H9 (cell line): ENCODE data around the gene SH3TC1. TPM values are rescaled to one million over a fixed set of nuclear protein-coding genes. Genes with fewer than 3 reads are reported as not detected.

ENCODE experiments used
- DNase-seq: peaks from one replicate; pipeline ENCODE4 v3.0.0-alpha.2; 2017
- H2AFZ ChIP-seq: one replicate; pipeline ENCODE4 v1.6.1; 2013; ENCODE audit warnings: mild to moderate bottlenecking, low read length, control low read depth, moderate library complexity
- H2AK5ac ChIP-seq: 2 replicates; pipeline ENCODE4 v1.6.1; 2013; ENCODE audit warnings: low read length, control low read depth, mixed read lengths; ENCODE audit not compliant: insufficient read length
- H2BK120ac ChIP-seq: one replicate; pipeline ENCODE4 v1.6.1; 2013; ENCODE audit warnings: low read depth, mild to moderate bottlenecking, low read length, control low read depth, inconsistent platforms; ENCODE audit not compliant: poor library complexity, severe bottlenecking
- H2BK12ac ChIP-seq: 2 replicates; pipeline ENCODE4 v1.6.1; 2013; ENCODE audit warnings: low read length, control low read depth, mixed read lengths, low read depth; ENCODE audit not compliant: insufficient read length
- H2BK15ac ChIP-seq: 2 replicates; pipeline ENCODE4 v1.6.1; 2013; ENCODE audit warnings: low read depth, low read length, control low read depth
- H2BK20ac ChIP-seq: one replicate; pipeline ENCODE4 v1.6.1; 2013; ENCODE audit warnings: low read depth, mild to moderate bottlenecking, low read length, control low read depth, inconsistent platforms; ENCODE audit not compliant: poor library complexity, severe bottlenecking
- H2BK5ac ChIP-seq: 2 replicates; pipeline ENCODE4 v1.6.1; 2013; ENCODE audit warnings: low read length, control low read depth, mixed read lengths; ENCODE audit not compliant: insufficient read length
- H3K14ac ChIP-seq: 2 replicates; pipeline ENCODE4 v1.6.1; 2013; ENCODE audit warnings: low read length, control low read depth; ENCODE audit not compliant: insufficient read depth
- H3K18ac ChIP-seq: 2 replicates; pipeline ENCODE4 v1.6.1; 2013; ENCODE audit warnings: low read depth, mild to moderate bottlenecking, mixed read lengths, low read length, control low read depth; ENCODE audit not compliant: insufficient read length
- H3K23ac ChIP-seq: 2 replicates; pipeline ENCODE4 v1.6.1; 2013; ENCODE audit warnings: low read length, control low read depth, mixed read lengths, low read depth; ENCODE audit not compliant: insufficient read length
- H3K23me2 ChIP-seq: 2 replicates; pipeline ENCODE4 v1.6.1; 2013; ENCODE audit warnings: low read depth, mild to moderate bottlenecking, mixed read lengths, low read length, control low read depth; ENCODE audit not compliant: insufficient read length, poor library complexity, severe bottlenecking
- H3K27ac ChIP-seq: 2 replicates; pipeline ENCODE4 v1.5.1; 2013; ENCODE audit warnings: low read length, control low read depth, mixed read lengths, low read depth; ENCODE audit not compliant: insufficient read length
- H3K27me3 ChIP-seq: 2 replicates; pipeline ENCODE4 v1.6.1; 2013; ENCODE audit warnings: low read length, control low read depth, inconsistent platforms; ENCODE audit not compliant: insufficient read depth
- H3K4ac ChIP-seq: 2 replicates; pipeline ENCODE4 v1.6.1; 2013; ENCODE audit warnings: low read depth, mild to moderate bottlenecking, control low read depth, inconsistent platforms, low read length, moderate library complexity
- H3K4me1 ChIP-seq: 2 replicates; pipeline ENCODE4 v1.6.1; 2013; ENCODE audit warnings: low read length, control low read depth, inconsistent platforms; ENCODE audit not compliant: insufficient read depth
- H3K4me2 ChIP-seq: 2 replicates; pipeline ENCODE4 v1.6.1; 2013; ENCODE audit warnings: low read length, control low read depth, mixed read lengths; ENCODE audit not compliant: insufficient read length, insufficient read depth
- H3K56ac ChIP-seq: 2 replicates; pipeline ENCODE4 v1.6.1; 2013; ENCODE audit warnings: low read depth, mild to moderate bottlenecking, mixed read lengths, low read length, control low read depth; ENCODE audit not compliant: insufficient read length
- H3K79me1 ChIP-seq: 2 replicates; pipeline ENCODE4 v1.6.1; 2013; ENCODE audit warnings: low read depth, mild to moderate bottlenecking, moderate library complexity, low read length, control low read depth, inconsistent platforms; ENCODE audit not compliant: insufficient read depth, poor library complexity, severe bottlenecking
- H3K79me2 ChIP-seq: 2 replicates; pipeline ENCODE4 v1.6.1; 2013; ENCODE audit warnings: low read length, control low read depth, inconsistent platforms; ENCODE audit not compliant: insufficient read depth
- H3K9ac ChIP-seq: 2 replicates; pipeline ENCODE4 v1.6.1; 2013; ENCODE audit warnings: low read length, control low read depth, mixed read lengths; ENCODE audit not compliant: insufficient read length; ENCODE audit errors: extremely low read depth
- H3K9me3 ChIP-seq: one replicate; pipeline ENCODE4 v1.6.1; 2013; ENCODE audit warnings: low read depth, low read length, inconsistent platforms; ENCODE audit not compliant: control insufficient read depth
- H3T11ph ChIP-seq: one replicate; pipeline ENCODE4 v1.6.1; 2013; ENCODE audit warnings: mild to moderate bottlenecking, low read length, control low read depth, inconsistent platforms
- H4K20me1 ChIP-seq: one replicate; pipeline ENCODE4 v1.6.1; 2013; ENCODE audit not compliant: control insufficient read depth, insufficient read length, insufficient read depth
- H4K5ac ChIP-seq: 2 replicates; pipeline ENCODE4 v1.6.1; 2013; ENCODE audit warnings: low read depth, mild to moderate bottlenecking, mixed read lengths, low read length, control low read depth; ENCODE audit not compliant: insufficient read length
- H4K8ac ChIP-seq: replicated peaks from 2 replicates; pipeline ENCODE4 v1.6.1; 2013; ENCODE audit warnings: low read length, control low read depth, mixed read lengths, low read depth; ENCODE audit not compliant: insufficient read length
- H4K91ac ChIP-seq: 2 replicates; pipeline ENCODE4 v1.6.1; 2013; ENCODE audit warnings: low read depth, mild to moderate bottlenecking, moderate library complexity, mixed read lengths, low read length, control low read depth; ENCODE audit not compliant: insufficient read length
- H3K27ac Mint-ChIP-seq, 3 experiments: 2 replicates in 2 of 3; 3 replicates in 1 of 3; pipeline ENCODE4 v1.8.0; 2020 to 2021; ENCODE audit warnings: mixed read lengths in 3 of 3, mild to moderate bottlenecking in 1 of 3, moderate library complexity in 1 of 3
- H3K27me3 Mint-ChIP-seq: 2 replicates; pipeline ENCODE4 v1.8.0; 2021; ENCODE audit warnings: low read depth, mild to moderate bottlenecking, moderate library complexity, mixed read lengths
- H3K36me3 Mint-ChIP-seq, 3 experiments: 2 replicates in 2 of 3; 3 replicates in 1 of 3; pipeline ENCODE4 v1.8.0; 2020 to 2021; ENCODE audit warnings: low read depth in 3 of 3, mixed read lengths in 3 of 3; ENCODE audit not compliant: insufficient read depth in 1 of 3
- H3K4me1 Mint-ChIP-seq, 2 experiments: 2 replicates each; pipeline ENCODE4 v1.8.0; 2020; ENCODE audit warnings: mixed read lengths in 2 of 2
- H3K4me3 Mint-ChIP-seq, 2 experiments: 2 replicates in 1 of 2; 3 replicates in 1 of 2; pipeline ENCODE4 v1.8.0; 2020 to 2021; ENCODE audit warnings: mild to moderate bottlenecking in 2 of 2, mixed read lengths in 2 of 2, moderate library complexity in 1 of 2
- H3K9me3 Mint-ChIP-seq, 2 experiments: 2 replicates in 1 of 2; 3 replicates in 1 of 2; pipeline ENCODE4 v1.8.0; 2020; ENCODE audit warnings: mild to moderate bottlenecking in 2 of 2, mixed read lengths in 2 of 2, moderate library complexity in 1 of 2
- whole genome bisulfite sequencing: extraction: QIAGEN DNeasy Blood & Tissue Kit; methylation state at CpG from one replicate; pipeline ENCODE4 v1.1.7; 2013; ENCODE audit warnings: missing lambda C conversion rate, low lambda C conversion rate, mixed read lengths; ENCODE audit not compliant: insufficient read length; ENCODE audit errors: extremely low coverage; 5-methylcytosine and 5-hydroxymethylcytosine counted together
- total RNA-seq: library from RNA; stranded (reverse); gene quantifications from 2 replicates; pipeline ENCODE4 v1.2.1, GENCODE V29; 2021
- TF ChIP-seq, protein P1 (sequence below): fragments of 200-600 bp; sonication (generic); conservative IDR thresholded peaks from 3 replicates; pipeline ENCODE4 v1.8.0; 2021; ENCODE audit warnings: antibody characterized with exemption, mild to moderate bottlenecking

SH3TC1 gene
- total RNA-seq, 1 experiment from 2014 or later: 0.74 TPM

DNA sequence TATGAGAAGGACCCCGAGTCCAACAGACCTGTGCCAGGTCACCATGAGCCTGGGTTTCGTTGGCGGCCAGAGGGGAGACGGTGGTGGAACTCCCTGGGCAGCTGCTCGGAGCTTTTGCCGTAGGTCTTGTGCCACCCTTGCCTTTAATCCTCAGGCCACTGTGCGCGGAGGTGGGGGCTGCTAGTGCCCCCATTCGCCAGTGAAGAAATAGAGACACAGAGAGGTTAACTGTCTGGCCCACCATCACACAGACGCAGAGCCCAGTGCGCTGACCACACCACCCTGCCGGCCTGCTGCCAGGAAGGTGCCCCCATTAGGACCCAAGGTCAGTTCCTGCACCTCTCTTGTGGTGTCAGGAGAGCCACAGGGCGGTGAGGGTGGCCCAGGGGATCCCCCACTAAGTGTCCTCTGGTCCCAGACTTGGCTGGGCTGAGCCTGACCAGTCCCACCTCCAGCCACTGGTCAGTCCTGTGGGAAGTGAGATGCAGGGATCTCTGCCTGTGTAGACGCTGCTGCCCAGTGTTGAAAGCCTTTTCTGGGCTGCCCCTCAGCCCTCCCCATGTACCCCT is 42.2 kb downstream of the SH3TC1 start:
- Histone ChIP-seq H3K56ac (no peak overlapping the region), H4K8ac (no peak overlapping the region)
- no peak overlapping the region for H3K27ac Mint-ChIP-seq

More for the DNA sequence above, 42.2 kb downstream of the SH3TC1 start:
- H3K27ac ChIP-seq: no peak overlapping the region
- no peaks in the 10 kb centered on the region for H3K79me1 ChIP-seq
- no peak overlapping the region for H4K5ac ChIP-seq
- no peak overlapping the region for H3K14ac ChIP-seq
- no peaks in the 10 kb centered on the region for H4K20me1 ChIP-seq
- H4K91ac ChIP-seq: no peak overlapping the region
- Mint-ChIP-seq H3K36me3 (no peaks in the 10 kb centered on the region), H3K9me3 (no peaks in the 10 kb centered on the region), H3K4me1 (peaks cover 2 to 11% of the 10 kb centered on the region in 2 experiments; a peak in 2 of 4 replicates), H3K27me3 (peaks cover 7% of the 10 kb centered on the region), H3K4me3 (no peak overlapping the region)
- no peak overlapping the region for H2BK5ac ChIP-seq
- TF ChIP-seq, protein P1, sequence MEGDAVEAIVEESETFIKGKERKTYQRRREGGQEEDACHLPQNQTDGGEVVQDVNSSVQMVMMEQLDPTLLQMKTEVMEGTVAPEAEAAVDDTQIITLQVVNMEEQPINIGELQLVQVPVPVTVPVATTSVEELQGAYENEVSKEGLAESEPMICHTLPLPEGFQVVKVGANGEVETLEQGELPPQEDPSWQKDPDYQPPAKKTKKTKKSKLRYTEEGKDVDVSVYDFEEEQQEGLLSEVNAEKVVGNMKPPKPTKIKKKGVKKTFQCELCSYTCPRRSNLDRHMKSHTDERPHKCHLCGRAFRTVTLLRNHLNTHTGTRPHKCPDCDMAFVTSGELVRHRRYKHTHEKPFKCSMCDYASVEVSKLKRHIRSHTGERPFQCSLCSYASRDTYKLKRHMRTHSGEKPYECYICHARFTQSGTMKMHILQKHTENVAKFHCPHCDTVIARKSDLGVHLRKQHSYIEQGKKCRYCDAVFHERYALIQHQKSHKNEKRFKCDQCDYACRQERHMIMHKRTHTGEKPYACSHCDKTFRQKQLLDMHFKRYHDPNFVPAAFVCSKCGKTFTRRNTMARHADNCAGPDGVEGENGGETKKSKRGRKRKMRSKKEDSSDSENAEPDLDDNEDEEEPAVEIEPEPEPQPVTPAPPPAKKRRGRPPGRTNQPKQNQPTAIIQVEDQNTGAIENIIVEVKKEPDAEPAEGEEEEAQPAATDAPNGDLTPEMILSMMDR: no peak
- no peak for DNase-seq
- H3K79me2 ChIP-seq: no peaks in the 10 kb centered on the region
- no peak overlapping the region for H2BK20ac ChIP-seq
- no peak overlapping the region for H2BK12ac ChIP-seq
- no peaks in the 10 kb centered on the region for H3K27me3 ChIP-seq
- H3K23me2 ChIP-seq: no peaks in the 10 kb centered on the region
- no peak overlapping the region for H3K18ac ChIP-seq
- no peak overlapping the region for H3K9ac ChIP-seq
- no peak overlapping the region for H3K4ac ChIP-seq
- no peaks in the 10 kb centered on the region for H3K4me1 ChIP-seq
- no CpG with 5 or more reads among the region's 14 CpGs for WGBS
- H2BK15ac ChIP-seq: no peak overlapping the region
- no peak overlapping the region for H2BK120ac ChIP-seq
- no peak overlapping the region for H3T11ph ChIP-seq
- H3K23ac ChIP-seq: no peak overlapping the region
- H2AFZ ChIP-seq: no peak overlapping the region
- H3K4me2 ChIP-seq: no peak overlapping the region
- no peaks in the 10 kb centered on the region for H3K9me3 ChIP-seq
- no peak overlapping the region for H2AK5ac ChIP-seq
